ENCODE measurements around the gene CCDC188. TPM values are rescaled to one million over a fixed set of nuclear protein-coding genes. Genes with fewer than 3 reads are reported as not detected.

The CCDC188 gene
- total RNA-seq, 1 experiment from 2014 or later: not detected

DNA sequence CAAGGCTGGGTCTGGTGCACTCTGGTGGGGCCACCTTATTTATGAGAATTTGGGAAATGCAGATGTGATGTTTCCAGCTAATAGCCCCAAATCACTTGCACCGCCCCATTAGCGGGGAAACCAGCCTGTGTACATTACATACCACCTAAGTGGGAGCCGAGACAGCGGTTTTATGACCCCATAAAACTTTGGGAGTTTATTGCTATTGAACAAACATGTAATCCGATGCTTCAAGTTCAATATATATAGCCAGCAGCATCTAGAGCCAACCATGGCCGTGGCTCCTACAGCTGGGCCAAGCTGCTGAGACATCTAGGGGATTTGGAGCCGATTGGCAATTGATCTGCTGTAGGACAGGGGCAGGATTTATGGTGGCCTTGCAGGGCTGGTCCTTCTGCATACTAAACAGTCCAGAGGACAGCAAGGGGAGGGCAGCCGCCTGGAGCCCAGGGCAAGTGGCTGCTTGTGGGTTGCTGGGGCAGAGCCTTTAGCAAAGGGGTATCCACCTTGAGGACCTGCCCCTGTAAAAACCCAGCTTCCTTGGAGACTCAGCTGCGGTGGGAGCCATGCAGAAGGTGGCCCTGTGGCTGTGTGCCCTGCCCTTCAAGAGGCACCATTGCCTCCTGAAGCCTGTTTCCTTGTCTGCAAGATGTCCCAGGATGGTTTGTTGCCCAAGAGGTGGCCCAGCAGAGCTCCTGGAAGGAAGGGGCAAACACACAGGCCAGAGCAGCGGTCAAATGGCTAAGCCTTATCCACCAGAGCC is 47.9 kb upstream of the CCDC188 start:
- Histone ChIP-seq H3K27me3 (replicated peaks; ENCODE audit: insufficient read depth, low read depth, low read length, poor library complexity) (no peaks in the 10 kb centered on the region), H3K9me3 (ENCODE audit: low read depth, low read length, poor library complexity, severe bottlenecking) (no peaks in the 10 kb centered on the region), H3K27ac (ENCODE audit: low read depth, low read length, poor library complexity, severe bottlenecking) (no peak overlapping the region), H3K4me1 (ENCODE audit: insufficient read depth, low read length, poor library complexity, severe bottlenecking) (peaks cover 6% of the 10 kb centered on the region), H3K36me3 (ENCODE audit: insufficient read depth, low read length, poor library complexity, severe bottlenecking) (no peaks in the 10 kb centered on the region), H3K4me3 (ENCODE audit: low read depth, low read length, poor library complexity, severe bottlenecking) (no peak overlapping the region)
- ChIA-PET CTCF (no interaction called here), POLR2A (ENCODE audit: low non-redundant PET) (no interaction called here)
- DNase-seq (ENCODE audit: low spot score): no peak
- no TSS peak for BruUV-seq (replicated peaks)
- TF ChIP-seq EZH2 (IDR thresholded peaks at IDR 0.05; ENCODE audit: borderline replicate concordance, low read depth, low read length, poor library complexity, severe bottlenecking): no peak
- TF ChIP-seq, protein P1, sequence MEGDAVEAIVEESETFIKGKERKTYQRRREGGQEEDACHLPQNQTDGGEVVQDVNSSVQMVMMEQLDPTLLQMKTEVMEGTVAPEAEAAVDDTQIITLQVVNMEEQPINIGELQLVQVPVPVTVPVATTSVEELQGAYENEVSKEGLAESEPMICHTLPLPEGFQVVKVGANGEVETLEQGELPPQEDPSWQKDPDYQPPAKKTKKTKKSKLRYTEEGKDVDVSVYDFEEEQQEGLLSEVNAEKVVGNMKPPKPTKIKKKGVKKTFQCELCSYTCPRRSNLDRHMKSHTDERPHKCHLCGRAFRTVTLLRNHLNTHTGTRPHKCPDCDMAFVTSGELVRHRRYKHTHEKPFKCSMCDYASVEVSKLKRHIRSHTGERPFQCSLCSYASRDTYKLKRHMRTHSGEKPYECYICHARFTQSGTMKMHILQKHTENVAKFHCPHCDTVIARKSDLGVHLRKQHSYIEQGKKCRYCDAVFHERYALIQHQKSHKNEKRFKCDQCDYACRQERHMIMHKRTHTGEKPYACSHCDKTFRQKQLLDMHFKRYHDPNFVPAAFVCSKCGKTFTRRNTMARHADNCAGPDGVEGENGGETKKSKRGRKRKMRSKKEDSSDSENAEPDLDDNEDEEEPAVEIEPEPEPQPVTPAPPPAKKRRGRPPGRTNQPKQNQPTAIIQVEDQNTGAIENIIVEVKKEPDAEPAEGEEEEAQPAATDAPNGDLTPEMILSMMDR (conservative IDR thresholded peaks at IDR 0.05; ENCODE audit: low read depth, low read length): no peak
- intact Hi-C loops (cut with micrococcal nuclease; ENCODE audit: unreplicated experiment): no loop called here

DNA sequence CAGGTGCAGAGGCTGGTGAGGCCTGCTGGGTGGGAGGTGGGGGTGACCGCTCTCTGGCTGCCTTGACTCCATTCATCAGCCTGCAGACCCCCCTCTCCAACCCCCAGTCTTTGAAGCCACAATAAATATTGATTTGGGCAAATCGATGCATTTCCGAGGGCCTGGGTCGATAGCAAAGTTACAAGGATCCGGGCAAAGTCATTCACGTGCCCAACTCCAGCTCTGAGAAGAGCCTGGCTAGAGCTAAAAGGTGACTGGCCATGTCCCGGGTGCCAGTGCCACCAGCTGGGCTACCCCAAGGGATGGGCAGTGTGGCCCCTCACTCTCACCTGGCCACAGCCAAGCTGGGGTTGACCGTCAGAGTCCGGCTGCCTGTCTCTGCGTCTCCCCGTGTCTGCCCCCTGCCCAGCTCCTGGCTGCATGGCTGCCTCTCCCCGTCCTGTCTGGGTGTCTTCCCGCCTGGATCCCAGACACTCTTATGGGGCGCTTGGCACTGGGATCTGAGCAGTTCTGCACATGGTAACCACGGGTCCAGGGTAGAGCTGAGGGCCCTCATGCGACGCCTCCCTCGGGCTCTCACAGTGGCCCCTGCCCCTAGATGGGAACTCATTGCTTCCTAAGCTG is 46.7 kb upstream of the CCDC188 start:
- Histone ChIP-seq H3K4me3 (ENCODE audit: low read depth, low read length, poor library complexity, severe bottlenecking) (no peak overlapping the region), H3K27me3 (replicated peaks; ENCODE audit: insufficient read depth, low read depth, low read length, poor library complexity) (no peaks in the 10 kb centered on the region), H3K9me3 (ENCODE audit: low read depth, low read length, poor library complexity, severe bottlenecking) (no peaks in the 10 kb centered on the region), H3K27ac (ENCODE audit: low read depth, low read length, poor library complexity, severe bottlenecking) (no peak overlapping the region), H3K36me3 (ENCODE audit: insufficient read depth, low read length, poor library complexity, severe bottlenecking) (no peaks in the 10 kb centered on the region), H3K4me1 (ENCODE audit: insufficient read depth, low read length, poor library complexity, severe bottlenecking) (no peaks in the 10 kb centered on the region)
- ChIA-PET CTCF (interaction anchor here (0.7 kb wide), 1 partner anchor 12 kb away, joined by 8 read pairs; no protein-coding TSS in a partner anchor), POLR2A (ENCODE audit: low non-redundant PET) (no interaction called here)
- no peak for DNase-seq (ENCODE audit: low spot score)
- BruUV-seq (replicated peaks): no TSS peak
- intact Hi-C loops (cut with micrococcal nuclease; ENCODE audit: unreplicated experiment): no loop called here
- no peak for TF ChIP-seq EZH2 (IDR thresholded peaks at IDR 0.05; ENCODE audit: borderline replicate concordance, low read depth, low read length, poor library complexity, severe bottlenecking)

DNA sequence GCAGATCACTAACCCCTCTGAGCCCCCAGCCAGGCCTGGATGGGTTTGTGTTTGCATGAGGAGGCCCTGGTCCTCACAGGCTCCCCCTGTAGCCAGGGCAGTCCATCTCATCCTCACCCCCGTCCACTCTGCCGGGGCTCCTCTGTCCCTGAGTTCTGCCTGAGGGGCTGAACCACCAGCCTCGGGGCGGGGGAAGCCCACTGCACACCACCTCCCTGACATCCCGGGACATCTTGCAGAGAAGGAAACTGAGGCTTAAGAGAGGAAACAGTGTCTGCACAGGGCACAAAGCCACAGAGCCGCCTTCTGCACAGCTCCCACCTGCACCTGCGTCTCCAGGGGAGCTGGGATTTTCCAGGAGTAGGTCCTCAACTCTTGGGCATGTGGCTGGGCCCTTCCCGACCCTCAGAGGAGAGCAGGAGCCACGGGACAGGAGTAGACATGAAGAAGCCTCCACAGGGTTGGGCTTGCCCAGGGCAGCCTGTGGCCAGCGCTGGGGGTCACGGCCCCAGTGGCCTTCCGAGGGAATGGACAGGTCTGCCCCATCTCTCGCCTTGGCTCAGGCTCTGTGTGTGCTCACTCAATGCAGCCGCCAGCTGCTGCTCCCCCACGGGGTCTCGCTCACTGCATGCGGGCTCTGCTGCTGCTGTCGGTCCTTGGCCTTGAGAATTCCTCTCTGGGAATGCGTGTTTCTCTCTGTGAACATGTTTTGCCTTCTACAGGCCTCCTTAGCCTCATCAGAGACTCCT is 45.4 kb upstream of the CCDC188 start:
- DNase-seq (ENCODE audit: low spot score): no peak
- Histone ChIP-seq H3K9me3 (ENCODE audit: low read depth, low read length, poor library complexity, severe bottlenecking) (no peaks in the 10 kb centered on the region), H3K27me3 (replicated peaks; ENCODE audit: insufficient read depth, low read depth, low read length, poor library complexity) (no peaks in the 10 kb centered on the region), H3K4me1 (ENCODE audit: insufficient read depth, low read length, poor library complexity, severe bottlenecking) (no peaks in the 10 kb centered on the region), H3K27ac (ENCODE audit: low read depth, low read length, poor library complexity, severe bottlenecking) (no peak overlapping the region), H3K36me3 (ENCODE audit: insufficient read depth, low read length, poor library complexity, severe bottlenecking) (no peaks in the 10 kb centered on the region), H3K4me3 (ENCODE audit: low read depth, low read length, poor library complexity, severe bottlenecking) (no peak overlapping the region)
- POLR2A ChIA-PET (ENCODE audit: low non-redundant PET): no interaction called here
- no peak for TF ChIP-seq EZH2 (IDR thresholded peaks at IDR 0.05; ENCODE audit: borderline replicate concordance, low read depth, low read length, poor library complexity, severe bottlenecking)
- TF ChIP-seq, protein P1 (conservative IDR thresholded peaks at IDR 0.05; ENCODE audit: low read depth, low read length): no peak
- CTCF ChIA-PET: no interaction called here
- BruUV-seq (replicated peaks): no TSS peak
- intact Hi-C loops (cut with micrococcal nuclease; ENCODE audit: unreplicated experiment): no loop called here

Measured in A673 (cell line).